Liver (tissue), 9 donors: ENCODE results near the gene DGKE. TPM values are rescaled to one million over a fixed set of nuclear protein-coding genes. Genes with fewer than 3 reads are reported as not detected.

ENCODE experiments used
- DNase-seq: peaks from one replicate; pipeline ENCODE4 v3.0.0-alpha.2; 2017; ENCODE audit warnings: low spot score
- H3K27ac ChIP-seq, 2 donors: one replicate each; pipeline ENCODE4 v1.7.0; 2013; ENCODE audit warnings: inconsistent platforms in 2 of 2, low read length in 2 of 2, control low read depth in 1 of 2, low read depth in 1 of 2, mild to moderate bottlenecking in 1 of 2
- H3K27me3 ChIP-seq, 4 donors: one replicate each; pipeline versions ENCODE4 v1.6.1 to v1.7.0; 2013; ENCODE audit warnings: low read length in 3 of 4, inconsistent platforms in 1 of 4, mild to moderate bottlenecking in 1 of 4, moderate library complexity in 1 of 4; ENCODE audit not compliant: control insufficient read depth in 4 of 4, insufficient read depth in 4 of 4
- H3K36me3 ChIP-seq, 4 donors: one replicate each; pipeline versions ENCODE4 v1.6.1 to v1.7.0; 2013; ENCODE audit warnings: low read length in 3 of 4, mild to moderate bottlenecking in 3 of 4, low read depth in 1 of 4, moderate library complexity in 1 of 4; ENCODE audit not compliant: control insufficient read depth in 4 of 4, insufficient read depth in 3 of 4
- H3K4me1 ChIP-seq, 4 donors: one replicate each; pipeline versions ENCODE4 v1.6.1 to v1.7.0; 2013; ENCODE audit warnings: low read length in 3 of 4, mild to moderate bottlenecking in 3 of 4, moderate library complexity in 1 of 4; ENCODE audit not compliant: control insufficient read depth in 4 of 4, insufficient read depth in 4 of 4
- H3K4me3 ChIP-seq, 3 donors: one replicate each; pipeline versions ENCODE4 v1.6.1 to v1.7.0; 2013; ENCODE audit warnings: low read length in 3 of 3, control low read depth in 1 of 3, low read depth in 1 of 3, mild to moderate bottlenecking in 1 of 3
- H3K9ac ChIP-seq, 2 donors: one replicate each; pipeline ENCODE4 v1.7.0; 2013; ENCODE audit warnings: low read length in 2 of 2, mild to moderate bottlenecking in 2 of 2, moderate library complexity in 2 of 2, control low read depth in 1 of 2, low read depth in 1 of 2
- H3K9me3 ChIP-seq, 4 donors: one replicate each; pipeline versions ENCODE4 v1.6.1 to v1.7.0; 2013; ENCODE audit warnings: low read length in 3 of 4; ENCODE audit not compliant: control insufficient read depth in 4 of 4
- ATF3 ChIP-seq: IDR thresholded peaks from 2 replicates; pipeline ENCODE4 v1.6.1; 2016; ENCODE audit warnings: antibody characterized with exemption
- CTCF ChIP-seq: fragments of 150-350 bp; IDR thresholded peaks from 2 replicates; pipeline ENCODE4 v1.5.1; 2017; ENCODE audit warnings: improper control_type of control experiment, low read depth, low read length; ENCODE audit not compliant: missing input control
- EGR1 ChIP-seq, 2 donors: IDR thresholded peaks; 2 replicates each; pipeline ENCODE4 v1.6.1; 2016 to 2018; ENCODE audit warnings: antibody characterized with exemption in 2 of 2, low read depth in 2 of 2
- FOXA1 ChIP-seq: IDR thresholded peaks from 2 replicates; pipeline ENCODE4 v1.6.1; 2016; ENCODE audit warnings: antibody characterized with exemption
- FOXA2 ChIP-seq: IDR thresholded peaks from 2 replicates; pipeline ENCODE4 v1.6.1; 2016; ENCODE audit warnings: antibody characterized with exemption
- GABPA ChIP-seq, 2 donors: IDR thresholded peaks in 1 of 2; conservative IDR thresholded peaks in 1 of 2; 2 replicates each; pipeline ENCODE4 v1.6.1; 2016; ENCODE audit warnings: antibody characterized with exemption in 2 of 2, mild to moderate bottlenecking in 1 of 2, moderate library complexity in 1 of 2
- HNF4A ChIP-seq, 2 donors: conservative IDR thresholded peaks; 2 replicates each; pipeline ENCODE4 v1.6.1; 2016; ENCODE audit warnings: antibody characterized with exemption in 2 of 2, mild to moderate bottlenecking in 2 of 2
- HNF4G ChIP-seq: IDR thresholded peaks from 2 replicates; pipeline ENCODE4 v1.6.1; 2016; ENCODE audit warnings: antibody characterized with exemption
- JUND ChIP-seq, 2 donors: IDR thresholded peaks; 2 replicates each; pipeline ENCODE4 v1.6.1; 2016; ENCODE audit warnings: antibody characterized with exemption in 2 of 2
- MAX ChIP-seq: IDR thresholded peaks from 2 replicates; pipeline ENCODE4 v1.6.1; 2016; ENCODE audit warnings: antibody characterized with exemption
- NR2F2 ChIP-seq: IDR thresholded peaks from 2 replicates; pipeline ENCODE4 v1.6.1; 2016; ENCODE audit warnings: antibody characterized with exemption
- RAD21 ChIP-seq, 2 donors: IDR thresholded peaks; 2 replicates each; pipeline ENCODE4 v1.6.1; 2016; ENCODE audit warnings: antibody characterized with exemption in 2 of 2, mild to moderate bottlenecking in 2 of 2
- REST ChIP-seq: IDR thresholded peaks from 2 replicates; pipeline ENCODE4 v1.6.1; 2016; ENCODE audit warnings: antibody characterized with exemption, mild to moderate bottlenecking
- RXRA ChIP-seq, 2 donors: IDR thresholded peaks; 2 replicates each; pipeline ENCODE4 v1.6.1; 2017 to 2018; ENCODE audit warnings: antibody characterized with exemption in 2 of 2, mild to moderate bottlenecking in 1 of 2
- SP1 ChIP-seq: IDR thresholded peaks from 2 replicates; pipeline ENCODE4 v1.6.1; 2018; ENCODE audit warnings: antibody characterized with exemption, mild to moderate bottlenecking
- TAF1 ChIP-seq: conservative IDR thresholded peaks from 2 replicates; pipeline ENCODE4 v1.6.1; 2016; ENCODE audit warnings: antibody characterized with exemption, mild to moderate bottlenecking
- YY1 ChIP-seq: IDR thresholded peaks from 2 replicates; pipeline ENCODE4 v1.6.1; 2016; ENCODE audit warnings: antibody characterized with exemption, mild to moderate bottlenecking
- ZBTB33 ChIP-seq: IDR thresholded peaks from 2 replicates; pipeline ENCODE4 v1.6.1; 2016; ENCODE audit warnings: antibody characterized with exemption
- WGBS: extraction: QIAGEN DNeasy Blood & Tissue Kit; methylation state at CpG from one replicate; pipeline ENCODE4 v1.1.7; 2013; 5-methylcytosine and 5-hydroxymethylcytosine counted together
- polyA plus RNA-seq, 2 donors: library from polyadenylated mRNA; stranded (reverse) in 1 of 2; unstranded in 1 of 2; fragments of 200-250 nt in 1 of 2; fragments of >200 nt in 1 of 2; fragmentation: Nextera tagmentation in 1 of 2; extraction: Ambion mirVana in 1 of 2; gene quantifications; one replicate each; pipeline versions ENCODE4 v1.2.1 to v1.2.3, GENCODE V29; 2013 to 2015
- total RNA-seq, 2 donors: library from RNA; depleted of rRNA; stranded (reverse); fragments of >200 nt; gene quantifications; one replicate each; pipeline ENCODE4 v1.2.3, GENCODE V29; 2014
- donor health status: healthy.
- donor health status: healthy.
- donor health status: healthy.
- donor health status: healthy.
- donor health status: healthy.

The DGKE gene
- total and polyA plus RNA-seq, 4 donors = 1.0 to 5.9 (median 2.8) TPM

GRCh38 chr17:56866496-56866895, 32.5 kb downstream of the DGKE start:
- no peak for TF ChIP-seq NR2F2
- no peak for TF ChIP-seq FOXA2
- TF ChIP-seq TAF1 = no peak
- TF ChIP-seq YY1 = no peak
- TF ChIP-seq HNF4A (conservative IDR thresholded peaks at IDR 0.05) = no peak
- TF ChIP-seq JUND (IDR thresholded peaks at IDR 0.05) = no peak
- TF ChIP-seq SP1 = no peak
- no peak for TF ChIP-seq FOXA1
- TF ChIP-seq HNF4G = no peak
- TF ChIP-seq ATF3 = no peak
- TF ChIP-seq EGR1 (IDR thresholded peaks at IDR 0.05; ENCODE audit: low read depth in 2 of 2) = no peak
- TF ChIP-seq GABPA (IDR thresholded peaks at IDR 0.05 in 1 of 2, conservative IDR thresholded peaks at IDR 0.05 in 1 of 2) = no peak
- TF ChIP-seq REST = no peak
- no peak for TF ChIP-seq CTCF
- TF ChIP-seq ZBTB33 = no peak
- TF ChIP-seq MAX = no peak
- no peak for TF ChIP-seq RXRA (IDR thresholded peaks at IDR 0.05)
- no peak for TF ChIP-seq RAD21 (IDR thresholded peaks at IDR 0.05)

More at GRCh38 chr17:56866496-56866895, 32.5 kb downstream of the DGKE start:
- no peaks in the 10 kb centered on the region for H3K27me3 ChIP-seq
- no peak overlapping the region for H3K27ac ChIP-seq
- peaks cover 1 to 13% (median 7%) of the 10 kb centered on the region in 4 donors for H3K36me3 ChIP-seq
- H3K9ac ChIP-seq = no peak overlapping the region
- WGBS = 36% methylated on average over 3 of the region's 3 CpGs
- DNase-seq = no peak
- H3K4me3 ChIP-seq = no peak overlapping the region
- no peaks in the 10 kb centered on the region for H3K9me3 ChIP-seq
- peaks cover 1 to 14% (median 12%) of the 10 kb centered on the region in 4 donors for H3K4me1 ChIP-seq
